CD4-positive, alpha-beta T cell (primary cell): ENCODE results near the gene ALDOA. TPM values are rescaled to one million over a fixed set of nuclear protein-coding genes. Genes with fewer than 3 reads are reported as not detected.

Experiments used
- ATAC-seq: fragments of 200-7000 bp; cut with Tn5 transposase; one replicate; pipeline ENCODE4 v1.10.0; 2022; ENCODE audit warnings: mild to moderate bottlenecking; ENCODE audit not compliant: poor library complexity
- CTCF ChIA-PET: fragments of 350-600 bp; sonication (Branson Sonifier 250); formaldehyde crosslinking; loops from one replicate; lab custom pipeline; 2021; ENCODE audit warnings: antibody characterized with exemption, inconsistent platforms; lab: Charles Lee
- POLR2A ChIA-PET: fragments of 350-600 bp; sonication (Branson Sonifier 250); formaldehyde crosslinking; loops from one replicate; lab custom pipeline; 2021; ENCODE audit warnings: antibody characterized with exemption, inconsistent platforms; lab: Charles Lee
- DNase-seq, 14 experiments: peaks; one replicate each; pipeline ENCODE4 v3.0.0-alpha.2; 2013 to 2020; ENCODE audit warnings: mixed read lengths in 2 of 14
- H3K27ac ChIP-seq, 2 donors: one replicate each; pipeline versions ENCODE4 v1.5.1 to v1.7.0; 2013; ENCODE audit warnings: low read length in 2 of 2, low read depth in 1 of 2, mild to moderate bottlenecking in 1 of 2
- H3K27me3 ChIP-seq, 2 experiments: 1 replicate in 1 of 2; 2 replicates in 1 of 2; pipeline versions ENCODE4 v1.6.1 to v1.7.0; 2013; ENCODE audit warnings: low read length in 2 of 2, control low read depth in 1 of 2, mild to moderate bottlenecking in 1 of 2, moderate library complexity in 1 of 2; ENCODE audit not compliant: insufficient read depth in 2 of 2, control insufficient read depth in 1 of 2
- H3K36me3 ChIP-seq: one replicate; pipeline ENCODE4 v1.6.1; 2013; ENCODE audit warnings: low read length, control low read depth; ENCODE audit not compliant: insufficient read depth
- H3K4me1 ChIP-seq: one replicate; pipeline ENCODE4 v1.6.1; 2013; ENCODE audit warnings: low read length, control low read depth; ENCODE audit not compliant: insufficient read depth
- H3K4me3 ChIP-seq: one replicate; pipeline ENCODE4 v1.5.1; 2013; ENCODE audit warnings: mild to moderate bottlenecking, low read length, moderate library complexity
- H3K9me3 ChIP-seq, 2 experiments: 1 replicate in 1 of 2; 2 replicates in 1 of 2; pipeline versions ENCODE4 v1.6.1 to v1.7.0; 2013; ENCODE audit warnings: low read length in 2 of 2, mild to moderate bottlenecking in 2 of 2, control low read depth in 1 of 2, moderate library complexity in 1 of 2; ENCODE audit not compliant: control insufficient read depth in 1 of 2, insufficient read depth in 1 of 2
- H3K27ac Mint-ChIP-seq: one replicate; pipeline ENCODE4 v1.8.0; 2020; ENCODE audit warnings: mixed read lengths
- H3K27me3 Mint-ChIP-seq: one replicate; pipeline ENCODE4 v1.8.0; 2021; ENCODE audit warnings: mixed read lengths
- H3K36me3 Mint-ChIP-seq: one replicate; pipeline ENCODE4 v1.8.0; 2021; ENCODE audit warnings: low read depth, mixed read lengths
- H3K4me1 Mint-ChIP-seq: one replicate; pipeline ENCODE4 v1.8.0; 2021; ENCODE audit warnings: low read depth, mixed read lengths
- H3K4me3 Mint-ChIP-seq: one replicate; pipeline ENCODE4 v1.8.0; 2020; ENCODE audit warnings: mild to moderate bottlenecking, mixed read lengths
- H3K9me3 Mint-ChIP-seq: one replicate; pipeline ENCODE4 v1.8.0; 2020; ENCODE audit warnings: mixed read lengths
- intact Hi-C, 2 experiments: fragments of 100-400 bp; cut with DNase I in 1 of 2; cut with micrococcal nuclease in 1 of 2; formaldehyde crosslinking; loops; one replicate each; pipeline versions ENCODE4 v1.15.1 to v1.9.0; 2023 to 2025; cut with DNase I, micrococcal nuclease
- total RNA-seq, 174 experiments: library from RNA in 2 of 174; stranded (reverse) in 2 of 174; gene quantifications; one replicate each; pipeline ENCODE4 v1.2.3 and lab custom pipeline; 2021 to 2026
- TF ChIP-seq, protein P1 (sequence below): fragments of 200-600 bp; IDR thresholded peaks from one replicate; pipeline ENCODE4 v1.8.0; 2022; ENCODE audit warnings: antibody characterized with exemption, mild to moderate bottlenecking

ALDOA gene
- total RNA-seq, 2 experiments from 2014 or later = 390 to 396 TPM

DNA sequence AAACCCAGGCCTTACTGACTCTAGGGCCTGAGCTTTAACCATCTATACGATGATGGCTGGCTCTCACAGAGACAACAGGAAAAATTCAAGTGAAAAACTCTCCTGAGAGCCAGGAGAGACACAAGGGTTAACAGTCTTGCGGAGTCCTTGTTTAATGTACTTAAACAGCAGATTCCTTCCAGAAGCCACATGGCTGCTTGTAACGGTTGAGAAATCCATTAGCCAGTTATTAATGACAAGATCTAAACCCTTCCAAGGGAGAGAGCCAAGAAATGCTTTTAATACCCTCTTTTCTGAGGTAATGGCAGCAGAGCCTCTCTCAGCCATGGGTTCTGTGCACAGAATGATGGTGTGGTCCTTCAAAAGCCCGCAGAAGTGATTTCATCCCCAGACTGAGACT is 5.2 kb upstream of the ALDOA start:
- Mint-ChIP-seq H3K27me3 (no peaks in the 10 kb centered on the region), H3K4me3 (peak overlapping the region; percentile 56), H3K4me1 (peaks cover 14% of the 10 kb centered on the region), H3K36me3 (peaks cover 13% of the 10 kb centered on the region), H3K27ac (peak overlapping the region; percentile 17), H3K9me3 (no peaks in the 10 kb centered on the region)
- ATAC-seq (no peak), DNase-seq (no peak)
- H3K4me3 ChIP-seq = no peak overlapping the region
- ChIA-PET CTCF (no interaction called here), POLR2A (no interaction called here)
- H3K36me3 ChIP-seq = no peaks in the 10 kb centered on the region
- H3K4me1 ChIP-seq = peaks cover 20% of the 10 kb centered on the region
- TF ChIP-seq, protein P1, sequence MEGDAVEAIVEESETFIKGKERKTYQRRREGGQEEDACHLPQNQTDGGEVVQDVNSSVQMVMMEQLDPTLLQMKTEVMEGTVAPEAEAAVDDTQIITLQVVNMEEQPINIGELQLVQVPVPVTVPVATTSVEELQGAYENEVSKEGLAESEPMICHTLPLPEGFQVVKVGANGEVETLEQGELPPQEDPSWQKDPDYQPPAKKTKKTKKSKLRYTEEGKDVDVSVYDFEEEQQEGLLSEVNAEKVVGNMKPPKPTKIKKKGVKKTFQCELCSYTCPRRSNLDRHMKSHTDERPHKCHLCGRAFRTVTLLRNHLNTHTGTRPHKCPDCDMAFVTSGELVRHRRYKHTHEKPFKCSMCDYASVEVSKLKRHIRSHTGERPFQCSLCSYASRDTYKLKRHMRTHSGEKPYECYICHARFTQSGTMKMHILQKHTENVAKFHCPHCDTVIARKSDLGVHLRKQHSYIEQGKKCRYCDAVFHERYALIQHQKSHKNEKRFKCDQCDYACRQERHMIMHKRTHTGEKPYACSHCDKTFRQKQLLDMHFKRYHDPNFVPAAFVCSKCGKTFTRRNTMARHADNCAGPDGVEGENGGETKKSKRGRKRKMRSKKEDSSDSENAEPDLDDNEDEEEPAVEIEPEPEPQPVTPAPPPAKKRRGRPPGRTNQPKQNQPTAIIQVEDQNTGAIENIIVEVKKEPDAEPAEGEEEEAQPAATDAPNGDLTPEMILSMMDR = no peak
- H3K27me3 ChIP-seq = no peaks in the 10 kb centered on the region
- H3K9me3 ChIP-seq = no peaks in the 10 kb centered on the region
- intact Hi-C loops = loop anchor here (10.0 kb wide), 4 partner anchors 54 to 574 kb away; partner anchors contain the start of genes GDPD3 (in 1 of the 2) and ZNF771 (in 1 of the 2)
- no peak overlapping the region for H3K27ac ChIP-seq

DNA sequence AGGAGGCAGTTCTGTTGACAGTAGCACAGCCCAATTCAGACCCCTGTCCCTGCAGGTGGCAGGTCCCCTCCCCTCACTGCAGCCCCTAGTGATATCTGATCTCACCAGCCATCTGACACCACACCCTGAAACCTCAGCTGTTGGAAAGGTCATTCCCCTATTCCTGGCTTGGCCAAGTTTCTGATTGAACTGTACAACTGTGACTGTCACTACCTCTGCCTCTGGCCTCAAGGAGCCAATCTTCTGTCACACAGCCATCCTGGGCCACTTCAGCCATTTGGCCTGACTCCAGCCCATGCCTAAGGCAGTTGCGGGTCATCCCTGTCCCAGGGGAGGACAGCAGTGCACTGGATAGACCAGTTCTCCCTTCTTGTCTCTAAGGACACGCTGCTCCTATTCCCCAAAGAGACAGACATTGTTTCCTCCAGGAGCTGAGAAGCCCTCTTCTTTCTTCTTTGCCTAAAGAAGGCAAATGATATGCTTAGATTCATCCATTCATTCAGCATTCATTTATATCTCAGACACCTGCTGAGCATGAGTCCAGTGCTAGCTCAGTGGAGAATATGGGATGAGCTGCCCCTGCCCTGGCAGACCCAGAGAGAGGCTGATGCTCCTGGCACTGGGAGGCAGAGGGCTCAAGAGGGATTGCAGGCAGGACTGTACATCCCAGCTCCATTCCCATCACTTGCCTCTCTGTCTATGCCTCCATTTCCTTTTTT is 4.6 kb upstream of the ALDOA start:
- H3K4me3 ChIP-seq = no peak overlapping the region
- POLR2A ChIA-PET = interaction anchor here (1.1 kb wide), 1 partner anchor 8 kb away, joined by 4 read pairs; a partner anchor contains a TSS
- ATAC-seq (no peak), DNase-seq (no peak)
- intact Hi-C loops = loop anchor here (10.0 kb wide), 4 partner anchors 54 to 574 kb away; partner anchors contain the start of genes GDPD3 (in 1 of the 2) and ZNF771 (in 1 of the 2)
- peaks cover 14% of the 10 kb centered on the region for H3K4me1 Mint-ChIP-seq
- H3K36me3 Mint-ChIP-seq = peaks cover 19% of the 10 kb centered on the region
- H3K27me3 ChIP-seq = no peaks in the 10 kb centered on the region
- TF ChIP-seq, protein P1 = no peak
- H3K27ac Mint-ChIP-seq = peak overlapping the region; percentile 17
- H3K9me3 Mint-ChIP-seq = no peaks in the 10 kb centered on the region
- no peaks in the 10 kb centered on the region for H3K9me3 ChIP-seq
- no peaks in the 10 kb centered on the region for H3K36me3 ChIP-seq
- H3K27ac ChIP-seq = no peak overlapping the region
- H3K27me3 Mint-ChIP-seq = no peaks in the 10 kb centered on the region
- CTCF ChIA-PET = interaction anchor here (1.0 kb wide), 1 partner anchor 31 kb away, joined by 4 read pairs; the partner anchor contains the start of gene TBX6
- peak overlapping the region; percentile 56 for H3K4me3 Mint-ChIP-seq
- peaks cover 18% of the 10 kb centered on the region for H3K4me1 ChIP-seq

DNA sequence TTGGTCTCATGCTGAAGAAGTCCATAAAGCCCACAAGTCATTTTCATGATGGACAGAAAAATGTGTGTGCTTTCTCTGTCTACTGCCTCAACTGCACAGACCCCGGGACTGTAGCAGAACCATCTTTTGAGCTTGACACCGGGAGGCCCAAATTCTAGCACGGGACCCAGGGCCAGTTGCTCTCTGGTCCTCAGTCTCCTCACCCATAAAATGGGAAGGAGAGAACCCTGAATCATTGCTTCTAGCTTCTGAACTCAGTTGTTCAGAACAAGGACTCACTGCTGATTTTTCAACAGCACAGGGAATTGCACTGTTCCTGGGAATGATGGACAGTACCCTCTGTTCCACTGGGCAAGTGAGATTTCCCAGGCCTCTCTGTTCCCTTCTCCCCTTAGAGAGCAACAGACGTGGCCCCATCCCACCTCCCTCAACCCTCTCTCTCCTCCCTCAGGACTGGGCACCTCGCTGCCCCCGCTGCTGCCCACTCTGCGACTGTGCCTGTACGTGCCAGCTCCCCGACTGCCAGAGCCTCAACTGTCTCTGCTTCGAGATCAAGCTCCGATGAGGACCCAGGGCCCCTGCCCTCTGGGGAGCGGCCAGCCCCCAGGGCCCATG is 2.2 kb upstream of the ALDOA start:
- CTCF ChIA-PET = interaction anchor here (0.9 to 1.3 kb wide), 5 partner anchors 10 to 346 kb away, joined by 3 to 4 read pairs (median 3); partner anchors contain the start of gene TBX6

More for the DNA sequence above, 2.2 kb upstream of the ALDOA start:
- peak overlapping the region; percentile 100 for H3K4me3 Mint-ChIP-seq
- H3K9me3 ChIP-seq = no peaks in the 10 kb centered on the region
- DNase-seq = no peak
- intact Hi-C loops = loop anchor here (10.0 kb wide), 4 partner anchors 51 to 571 kb away; partner anchors contain the start of genes GDPD3 (in 1 of the 2) and ZNF771 (in 1 of the 2)
- no peaks in the 10 kb centered on the region for H3K27me3 ChIP-seq
- H3K27me3 Mint-ChIP-seq = no peaks in the 10 kb centered on the region
- H3K4me1 Mint-ChIP-seq = peaks cover 27% of the 10 kb centered on the region
- POLR2A ChIA-PET = interaction anchor here (0.6 to 7.2 kb wide), 4 partner anchors 10 to 1242 kb away, joined by 4 to 118 read pairs (median 56); partner anchors contain the start of genes CORO1A and TBX6
- H3K4me1 ChIP-seq = peaks cover 41% of the 10 kb centered on the region
- H3K4me3 ChIP-seq = peak overlapping the region; percentile 100
- H3K9me3 Mint-ChIP-seq = no peaks in the 10 kb centered on the region
- TF ChIP-seq, protein P1 = no peak
- H3K36me3 Mint-ChIP-seq = peaks cover 40% of the 10 kb centered on the region
- no peak for ATAC-seq
- peak overlapping the region; percentile 87 to 92 for H3K27ac ChIP-seq
- peaks cover 18% of the 10 kb centered on the region for H3K36me3 ChIP-seq
- H3K27ac Mint-ChIP-seq = peak overlapping the region; percentile 96
